Osteoblast (primary cell): ENCODE data around the gene PBX2. TPM values are rescaled to one million over a fixed set of nuclear protein-coding genes. Genes with fewer than 3 reads are reported as not detected.
A peak's percentile ranks its signal among the peaks of the same experiment; 100 is the strongest.

Experiments used
- DNase-seq: peaks from one replicate; pipeline ENCODE4 v3.0.0; 2011; ENCODE audit warnings: low spot score, mixed read lengths; ENCODE audit not compliant: insufficient read length; ENCODE audit errors: missing footprints
- H2AFZ ChIP-seq: 2 replicates; pipeline ENCODE4 v1.6.0; 2011; ENCODE audit warnings: mild to moderate bottlenecking, low read length
- H3K27ac ChIP-seq: 2 replicates; pipeline ENCODE4 v1.5.1; 2011; ENCODE audit warnings: mild to moderate bottlenecking, low read depth, low read length, moderate library complexity
- H3K27me3 ChIP-seq: 2 replicates; pipeline ENCODE4 v1.6.0; 2012; ENCODE audit warnings: mild to moderate bottlenecking, control low read depth, inconsistent platforms, low read length, moderate library complexity; ENCODE audit not compliant: insufficient read depth
- H3K36me3 ChIP-seq: 2 replicates; pipeline ENCODE4 v1.5.1; 2011; ENCODE audit warnings: mild to moderate bottlenecking, low read length, control low read depth, moderate library complexity; ENCODE audit not compliant: insufficient read depth
- H3K4me1 ChIP-seq: 2 replicates; pipeline ENCODE4 v1.5.1; 2011; ENCODE audit warnings: mild to moderate bottlenecking, low read length, control low read depth, moderate library complexity; ENCODE audit not compliant: insufficient read depth
- H3K4me2 ChIP-seq: 2 replicates; pipeline ENCODE4 v1.6.0; 2011; ENCODE audit warnings: mild to moderate bottlenecking, low read length; ENCODE audit not compliant: insufficient read depth
- H3K4me3 ChIP-seq: fragments of 200-600 bp; sonication (generic); 3 replicates; pipeline ENCODE4 v1.5.1; 2012; ENCODE audit warnings: mild to moderate bottlenecking, low read length, inconsistent platforms; ENCODE audit not compliant: insufficient read depth
- H3K79me2 ChIP-seq: 2 replicates; pipeline ENCODE4 v1.6.0; 2012; ENCODE audit warnings: mild to moderate bottlenecking, low read length, control low read depth, inconsistent platforms; ENCODE audit not compliant: insufficient read depth
- H3K9me3 ChIP-seq: 2 replicates; pipeline ENCODE4 v1.5.1; 2011; ENCODE audit warnings: low read depth, low read length, control low read depth
- H4K20me1 ChIP-seq: 2 replicates; pipeline ENCODE4 v1.6.0; 2012; ENCODE audit warnings: mild to moderate bottlenecking, low read length, control low read depth; ENCODE audit not compliant: insufficient read depth
- total RNA-seq: library from RNA; depleted of rRNA; stranded (reverse); fragments of >200 nt; gene quantifications from 2 replicates; pipeline ENCODE4 v1.2.3, GENCODE V29; 2012
- TF ChIP-seq, protein P1 (sequence below): IDR thresholded peaks from 2 replicates; pipeline ENCODE4 v1.5.1; 2011; ENCODE audit warnings: mild to moderate bottlenecking, low read depth, low read length, moderate library complexity; ENCODE audit errors: extremely low read depth

PBX2 gene
- total RNA-seq, 1 donor = 17.4 TPM

DNA sequence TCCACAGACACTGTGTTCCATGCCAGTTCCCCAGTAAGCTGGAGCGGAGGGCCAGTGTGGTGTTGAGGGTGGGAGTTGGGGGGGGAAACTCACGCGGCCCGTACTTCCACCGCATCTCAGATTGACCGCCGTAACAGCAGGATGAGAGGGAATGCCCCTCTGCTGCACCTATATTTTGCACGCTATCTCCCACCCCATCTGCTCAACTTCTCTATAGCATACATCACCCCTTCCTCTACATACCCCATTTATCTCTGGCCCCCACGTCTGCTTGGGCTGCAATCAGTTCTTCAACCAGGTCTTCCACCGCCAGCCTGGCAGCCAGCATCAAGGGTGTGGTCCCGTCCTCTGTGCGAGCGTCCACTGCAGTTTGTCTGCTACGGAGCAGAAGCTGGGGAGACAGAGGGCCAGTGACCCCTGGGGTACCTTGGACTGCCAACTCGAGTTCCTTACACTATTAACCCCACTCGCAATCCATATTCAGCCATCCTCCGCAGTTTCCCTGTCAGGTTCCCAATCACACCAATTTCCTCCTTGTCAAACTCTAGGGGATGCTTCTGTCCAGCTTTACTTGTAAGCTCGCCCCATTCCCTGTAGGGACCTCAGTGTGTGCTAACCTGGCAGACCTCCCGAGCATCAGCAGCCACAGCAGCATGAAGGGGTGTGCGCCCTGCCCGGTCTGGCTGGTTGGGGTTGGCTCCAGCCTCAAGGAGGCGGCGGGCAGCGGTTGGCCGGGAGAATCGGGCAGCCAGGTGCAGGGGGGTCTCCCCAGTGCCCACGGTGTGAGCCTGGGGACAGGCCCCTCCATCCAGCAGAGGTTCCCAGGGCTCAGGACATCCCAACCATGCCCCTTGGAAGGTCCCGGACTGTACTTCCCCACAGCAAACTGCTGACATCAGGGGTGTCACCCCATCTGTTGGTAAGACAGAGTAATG lies 6.9 kb upstream of the PBX2 start:
- Histone ChIP-seq H2AFZ (peak overlapping the region; percentile 85), H3K79me2 (no peaks in the 10 kb centered on the region), H3K27ac (peak overlapping the region; percentile 98), H3K4me2 (peak overlapping the region; percentile 93), H4K20me1 (no peaks in the 10 kb centered on the region), H3K4me1 (peaks cover 28% of the 10 kb centered on the region), H3K36me3 (no peaks in the 10 kb centered on the region), H3K27me3 (peaks cover 5% of the 10 kb centered on the region), H3K4me3 (peak overlapping the region; percentile 91), H3K9me3 (no peaks in the 10 kb centered on the region)
- DNase-seq = peak; percentile 64
- TF ChIP-seq, protein P1, sequence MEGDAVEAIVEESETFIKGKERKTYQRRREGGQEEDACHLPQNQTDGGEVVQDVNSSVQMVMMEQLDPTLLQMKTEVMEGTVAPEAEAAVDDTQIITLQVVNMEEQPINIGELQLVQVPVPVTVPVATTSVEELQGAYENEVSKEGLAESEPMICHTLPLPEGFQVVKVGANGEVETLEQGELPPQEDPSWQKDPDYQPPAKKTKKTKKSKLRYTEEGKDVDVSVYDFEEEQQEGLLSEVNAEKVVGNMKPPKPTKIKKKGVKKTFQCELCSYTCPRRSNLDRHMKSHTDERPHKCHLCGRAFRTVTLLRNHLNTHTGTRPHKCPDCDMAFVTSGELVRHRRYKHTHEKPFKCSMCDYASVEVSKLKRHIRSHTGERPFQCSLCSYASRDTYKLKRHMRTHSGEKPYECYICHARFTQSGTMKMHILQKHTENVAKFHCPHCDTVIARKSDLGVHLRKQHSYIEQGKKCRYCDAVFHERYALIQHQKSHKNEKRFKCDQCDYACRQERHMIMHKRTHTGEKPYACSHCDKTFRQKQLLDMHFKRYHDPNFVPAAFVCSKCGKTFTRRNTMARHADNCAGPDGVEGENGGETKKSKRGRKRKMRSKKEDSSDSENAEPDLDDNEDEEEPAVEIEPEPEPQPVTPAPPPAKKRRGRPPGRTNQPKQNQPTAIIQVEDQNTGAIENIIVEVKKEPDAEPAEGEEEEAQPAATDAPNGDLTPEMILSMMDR = no peak

DNA sequence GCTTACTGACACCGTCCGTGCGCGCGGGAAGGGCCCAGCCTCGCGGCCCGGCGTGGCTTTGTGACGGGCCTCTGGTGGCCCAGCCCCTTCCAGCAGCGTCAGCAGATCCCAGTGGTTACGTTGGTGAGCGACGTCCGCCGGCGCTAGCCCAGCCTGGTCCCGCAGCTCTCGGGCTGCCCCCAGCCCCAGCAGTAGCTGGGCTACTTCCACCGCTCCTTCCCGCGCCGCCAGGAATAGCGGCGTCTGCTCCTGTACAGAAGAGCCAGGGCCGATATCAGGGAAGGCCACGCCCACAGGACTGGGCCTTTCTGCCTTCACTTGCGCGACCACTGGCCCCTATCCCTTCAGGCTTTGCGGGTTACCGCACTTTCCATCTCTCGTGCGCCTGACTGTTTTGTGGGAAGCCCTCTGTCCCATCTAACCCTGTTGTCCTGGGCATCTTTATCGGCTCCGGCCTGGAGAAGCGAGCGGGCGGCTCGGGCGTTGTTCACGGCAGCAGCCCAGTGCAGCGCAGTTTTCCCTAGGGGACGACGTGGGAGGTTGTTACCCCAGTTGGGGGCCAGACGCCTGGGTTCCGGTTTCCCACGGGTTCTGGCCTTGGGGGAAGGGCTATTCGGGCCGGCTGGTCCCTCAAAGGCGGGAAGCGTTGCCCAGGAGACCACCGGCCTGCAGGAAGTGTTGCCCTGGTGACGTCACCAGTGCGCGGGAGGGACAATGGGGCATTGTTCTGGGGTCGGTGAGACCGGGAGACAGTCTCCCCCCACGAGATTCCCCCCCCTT lies 6.1 kb upstream of the PBX2 start:
- H3K4me2 ChIP-seq = peak overlapping the region; percentile 93
- no peaks in the 10 kb centered on the region for H3K79me2 ChIP-seq
- H3K4me1 ChIP-seq = peaks cover 28% of the 10 kb centered on the region
- peak; percentile 93 for DNase-seq
- H3K9me3 ChIP-seq = no peaks in the 10 kb centered on the region
- H4K20me1 ChIP-seq = no peaks in the 10 kb centered on the region
- TF ChIP-seq, protein P1 = no peak
- H3K36me3 ChIP-seq = no peaks in the 10 kb centered on the region
- H3K27ac ChIP-seq = peak overlapping the region; percentile 98
- H2AFZ ChIP-seq = peak overlapping the region; percentile 85
- H3K27me3 ChIP-seq = no peaks in the 10 kb centered on the region
- H3K4me3 ChIP-seq = peak overlapping the region; percentile 91

DNA sequence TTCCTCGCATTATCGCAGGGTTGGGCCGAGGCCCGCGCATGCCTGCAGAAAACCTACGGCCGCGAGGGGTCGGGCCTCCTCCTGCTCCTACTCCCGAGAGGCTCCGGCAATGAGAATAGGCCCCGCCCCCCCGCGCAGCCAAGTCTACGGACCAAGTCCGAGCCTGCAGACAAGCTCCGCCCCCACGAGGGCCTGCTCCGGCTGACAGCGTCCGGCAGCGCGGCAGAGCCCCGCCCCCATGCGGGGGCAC lies 5.6 kb upstream of the PBX2 start:
- H2AFZ ChIP-seq = no peak overlapping the region
- H3K79me2 ChIP-seq = no peaks in the 10 kb centered on the region
- H3K4me2 ChIP-seq = peak overlapping the region; percentile 99
- H3K9me3 ChIP-seq = no peaks in the 10 kb centered on the region
- H3K4me3 ChIP-seq = peak overlapping the region; percentile 91
- TF ChIP-seq, protein P1 = no peak
- H3K27ac ChIP-seq = peak overlapping the region; percentile 98
- H3K27me3 ChIP-seq = no peaks in the 10 kb centered on the region
- DNase-seq = peak; percentile 99
- no peaks in the 10 kb centered on the region for H4K20me1 ChIP-seq
- H3K4me1 ChIP-seq = peaks cover 28% of the 10 kb centered on the region
- no peaks in the 10 kb centered on the region for H3K36me3 ChIP-seq
